ENCODE data around the gene ECSCR.
"Not testable (repeated sequence)": the region's sequence is repeated elsewhere in the genome, so short reads cannot be mapped to it uniquely, and the experiment has no call there.

Gene ECSCR

GRCh38 chr5:139462586-139463276 is at the start of gene ECSCR:
Gene ECSCR (minus strand): TSS chr5:139462743. CDS start chr5:139462670, 73 bp downstream.
- DNase-seq: no peak

DNA sequence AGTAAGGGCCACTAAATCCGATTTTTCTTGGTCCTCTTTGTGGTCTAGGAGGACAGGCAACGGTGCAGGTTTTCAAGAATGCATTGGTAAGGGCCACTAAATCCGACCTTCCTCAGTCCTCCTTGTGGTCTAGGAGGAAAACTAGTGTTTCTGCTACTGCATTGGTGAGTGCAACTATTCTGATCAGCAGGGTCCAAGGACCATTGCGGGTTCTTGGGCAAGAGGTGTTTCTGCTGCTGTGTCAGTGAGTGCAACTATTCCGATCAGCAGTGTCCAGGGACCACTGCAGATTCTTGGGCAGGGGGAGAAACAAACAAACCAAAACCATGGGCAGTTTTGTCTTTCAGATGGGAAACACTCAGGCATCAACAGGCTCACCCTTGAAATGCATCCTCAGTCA is 42.2 kb upstream of the ECSCR start:
- not testable (repeated sequence) for DNase-seq

- DNase-seq: not testable (repeated sequence)
Measured at GRCh38 chr5:139503879-139504278, 41.3 kb upstream of the ECSCR start.

GRCh38 chr5:139503036-139503817 is 40.7 kb upstream of the ECSCR start:
- not testable (repeated sequence) for DNase-seq

GRCh38 chr5:139501381-139501780 is 38.8 kb upstream of the ECSCR start:
- DNase-seq: no peak

DNA sequence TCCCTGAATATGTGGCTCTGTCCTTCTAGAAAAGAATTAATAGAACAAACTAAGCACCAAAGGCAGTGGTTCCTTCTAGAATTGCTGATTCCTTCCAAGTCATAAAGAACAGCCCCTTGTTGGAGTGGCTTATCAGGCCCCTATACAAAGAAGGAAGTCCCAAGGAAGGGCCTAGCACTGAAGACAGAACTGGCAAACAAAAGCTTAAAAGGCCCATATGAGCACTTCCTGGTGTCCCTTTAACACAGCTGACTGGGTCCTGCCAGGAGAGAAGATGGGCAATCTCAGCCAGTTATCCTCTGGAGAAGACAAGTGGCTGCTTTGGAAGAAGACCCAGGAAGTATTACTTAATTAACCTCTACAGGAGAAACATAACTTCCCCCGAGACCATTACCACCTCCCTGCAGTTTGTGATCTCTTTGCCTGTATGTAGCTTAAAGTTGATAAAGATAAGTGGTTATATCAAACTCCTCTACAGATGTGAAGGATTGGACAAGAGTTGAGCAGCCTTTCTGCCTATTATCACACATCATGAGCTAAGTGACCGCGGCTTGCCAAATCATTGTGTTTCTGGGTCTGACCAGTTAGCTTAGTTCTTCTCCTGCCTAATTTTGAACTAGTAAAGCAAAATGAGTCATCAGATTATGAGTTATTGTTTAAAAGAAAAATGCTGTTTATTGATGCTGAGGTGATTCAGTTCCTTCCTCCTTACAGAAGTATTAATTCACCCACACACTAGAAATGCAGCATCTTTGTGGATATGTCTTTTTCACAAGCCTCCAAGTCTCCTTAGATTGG is 33.3 kb upstream of the ECSCR start:
- no peak for DNase-seq

- no peak for DNase-seq
Measured at GRCh38 chr5:139494832-139495231, 32.3 kb upstream of the ECSCR start.

GRCh38 chr5:139494256-139494655 is 31.7 kb upstream of the ECSCR start:
- no peak for DNase-seq

- no peak for DNase-seq
Measured at GRCh38 chr5:139492700-139493192, 30.2 kb upstream of the ECSCR start.

- no peak for DNase-seq
Measured at GRCh38 chr5:139488260-139488659, 25.7 kb upstream of the ECSCR start.

DNA sequence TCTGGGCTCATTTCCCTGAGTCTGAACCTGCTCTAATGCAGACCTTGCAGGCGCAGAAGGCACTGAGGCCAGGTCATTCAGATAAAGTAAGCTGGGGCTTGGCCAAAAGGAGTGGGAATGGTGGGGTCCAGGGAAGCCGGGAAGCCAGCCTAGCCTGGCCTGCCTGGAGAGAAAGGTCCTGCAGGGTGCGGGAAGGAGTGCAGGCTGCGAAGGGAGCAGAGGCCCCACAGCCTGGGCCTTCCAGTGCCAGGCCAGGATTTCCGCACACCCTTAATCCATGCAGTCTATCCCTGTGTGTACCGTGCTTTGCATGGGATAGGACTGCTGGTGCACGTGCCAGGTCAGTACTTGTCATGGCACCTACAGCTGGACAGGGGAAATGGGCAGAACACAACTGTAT is 23.7 kb upstream of the ECSCR start:
- DNase-seq: no peak

GRCh38 chr5:139482890-139483208 is 20.3 kb upstream of the ECSCR start:
- not testable (repeated sequence) for DNase-seq

DNA sequence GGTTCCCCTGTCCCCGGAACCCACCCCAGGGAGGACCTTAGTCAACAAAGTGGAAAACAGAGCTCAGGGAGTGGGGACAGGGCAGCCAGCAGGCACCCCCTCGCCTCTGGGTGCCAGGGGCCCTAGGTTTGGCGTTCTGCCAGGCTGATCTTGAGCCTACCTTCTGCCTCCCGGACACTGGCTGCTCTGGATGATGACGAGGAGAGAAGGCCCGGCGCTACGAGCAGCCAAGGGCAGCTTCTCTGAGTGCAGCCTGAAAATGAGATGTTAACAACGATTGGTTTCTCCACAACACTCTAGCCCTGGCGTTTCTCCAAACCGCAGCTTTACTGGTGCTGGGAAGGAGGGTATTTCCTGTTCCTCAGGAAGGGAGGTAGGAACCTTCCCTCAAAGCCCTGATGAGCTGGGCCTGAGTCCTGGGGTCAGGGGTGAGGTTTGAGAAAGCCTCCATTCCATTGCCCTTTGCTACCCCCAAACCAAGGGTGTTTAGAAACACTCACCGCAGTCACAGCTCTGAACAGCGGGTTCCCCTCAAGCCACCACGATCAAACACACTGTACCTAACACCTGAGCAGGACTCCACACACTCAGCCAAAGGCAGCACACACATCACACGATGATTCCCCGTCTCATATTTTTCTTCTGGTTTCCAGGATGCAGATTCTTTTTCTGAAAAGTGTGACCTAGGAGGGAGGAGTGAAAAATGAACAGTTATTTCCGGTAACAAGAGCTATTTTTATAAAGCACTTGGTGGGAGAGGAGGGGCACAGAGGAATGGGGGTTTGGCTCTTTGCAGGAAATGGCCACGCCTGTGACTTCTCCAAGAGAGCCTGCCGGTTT is 19.7 kb upstream of the ECSCR start, which contains the start of gene STING1:
Gene STING1, minus strand, starts transcription at position 709 of the 840 bp plus-strand sequence. CDS start 1,054 bp downstream, outside the sequence.
- peak; percentile 61 for DNase-seq

- DNase-seq: no peak
Measured at GRCh38 chr5:139481580-139482049, 19.1 kb upstream of the ECSCR start.

DNA sequence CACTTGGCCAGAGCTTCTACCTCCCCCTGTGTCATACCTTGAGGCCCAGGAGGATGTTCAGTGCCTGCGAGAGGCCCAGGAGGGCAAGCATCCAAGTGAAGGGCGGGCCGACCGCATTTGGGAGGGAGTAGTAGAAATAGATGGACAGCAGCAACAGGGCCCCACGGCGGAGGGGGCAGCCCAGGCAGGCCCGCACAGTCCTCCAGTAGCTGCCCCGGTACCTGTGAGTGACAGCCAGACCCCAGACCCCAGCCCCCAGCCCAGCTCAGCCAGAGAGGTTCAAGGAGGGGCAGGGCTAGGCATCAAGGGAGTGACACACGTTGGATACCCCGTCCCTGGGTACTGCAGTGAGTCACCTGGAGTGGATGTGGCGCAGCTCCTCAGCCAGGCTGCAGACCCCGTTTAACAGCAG is 18.6 kb upstream of the ECSCR start:
- DNase-seq: no peak

GRCh38 chr5:139479729-139480128 is 17.2 kb upstream of the ECSCR start:
- not testable (repeated sequence) for DNase-seq

DNA sequence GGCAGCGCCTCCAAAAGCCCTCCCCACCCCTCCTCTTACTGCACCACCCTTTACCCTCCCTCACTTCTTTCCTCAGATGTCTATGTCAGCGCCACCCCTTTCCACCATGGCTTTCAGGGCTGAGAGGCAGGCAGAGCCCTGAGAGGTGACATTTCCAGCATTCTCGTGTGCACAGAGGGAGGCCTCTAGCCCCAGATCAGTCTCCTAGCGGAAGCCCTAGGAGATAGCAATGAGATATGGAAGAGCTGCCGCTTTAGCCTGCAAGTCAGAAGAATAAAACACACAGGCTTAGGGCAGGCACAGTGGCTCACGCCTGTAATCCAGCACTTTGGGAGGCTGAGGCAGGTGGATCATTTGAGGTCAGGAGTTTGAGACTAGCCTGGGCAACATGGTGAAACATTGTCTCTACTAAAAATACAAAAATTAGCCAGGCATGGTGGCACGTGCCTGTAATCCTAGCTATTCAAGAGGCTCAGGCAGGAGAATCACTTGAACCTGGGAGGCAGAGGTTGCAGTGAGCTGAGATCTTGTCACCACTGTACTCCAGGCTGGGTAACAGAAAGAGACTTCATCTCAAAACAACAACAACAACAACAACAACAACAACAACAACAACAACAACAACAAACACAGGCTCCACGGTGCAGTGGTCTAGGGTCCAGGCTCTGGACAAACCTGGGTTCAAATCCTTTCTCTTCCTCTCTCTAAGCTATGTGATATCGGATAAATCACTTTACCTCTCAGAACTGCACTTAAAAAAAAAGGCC is 16.3 kb upstream of the ECSCR start:
- not testable (repeated sequence) for DNase-seq

GRCh38 chr5:139475865-139476617 is 13.5 kb upstream of the ECSCR start:
- DNase-seq: no peak

GRCh38 chr5:139474890-139475791 is 12.6 kb upstream of the ECSCR start:
- DNase-seq: no peak

Data from NCI-H1092 treated with DMSO at 0.1 percent for 48 hours (cell line).